Cerebellar nuclear complex (tissue), 1 donor: Measurements from ENCODE around the gene FRMD6.

Experiments
- DNase-seq, 2 experiments: peaks; one replicate each; lab custom pipeline; 2025; lab: John Stamatoyannopoulos, UW

FRMD6 gene

GRCh38 chr14:51666826-51667225 is 15.1 kb downstream of the FRMD6 start:
- no peak for DNase-seq

DNA sequence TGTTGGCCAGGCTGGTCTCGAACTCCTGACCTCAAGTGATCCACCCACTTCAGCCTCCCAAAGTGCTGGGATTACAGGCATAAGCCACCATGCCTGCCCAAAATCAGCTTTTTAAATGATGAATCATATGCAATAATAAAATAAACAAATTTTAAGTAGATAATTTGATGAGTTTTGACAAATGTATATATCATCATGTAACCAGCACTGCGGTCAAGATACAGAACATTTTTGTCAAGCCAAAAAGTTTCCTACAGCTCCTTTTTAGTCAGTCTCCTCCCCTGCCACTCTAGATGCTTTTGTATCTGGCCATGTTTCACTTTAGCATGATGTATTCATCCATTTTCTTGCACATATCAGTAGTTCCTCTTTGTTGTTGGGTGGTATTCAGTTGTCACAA is 17.2 kb downstream of the FRMD6 start:
- DNase-seq, result no peak

GRCh38 chr14:51674294-51675002 is 22.7 kb downstream of the FRMD6 start:
- DNase-seq, result no peak

DNA sequence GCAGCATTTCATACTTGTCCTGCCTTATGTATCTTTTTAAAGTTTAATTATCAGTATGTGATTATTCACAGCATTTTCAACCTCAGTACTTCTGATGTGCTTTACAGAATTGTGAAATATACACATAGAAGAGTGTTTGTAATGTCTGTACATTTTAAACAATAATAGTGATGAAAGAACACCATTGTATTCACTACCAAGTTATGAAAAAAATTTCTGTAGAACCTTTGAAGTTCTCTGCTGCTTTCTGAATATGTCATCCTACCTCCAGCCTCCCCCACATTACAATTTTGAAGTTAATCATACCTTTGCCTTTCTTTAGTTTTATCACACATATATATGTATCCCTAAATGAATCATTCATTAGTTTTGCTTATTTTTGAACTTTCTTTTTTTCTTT is 24.8 kb downstream of the FRMD6 start:
- no peak for DNase-seq

- no peak for DNase-seq
Observed at GRCh38 chr14:51677266-51677665, 25.6 kb downstream of the FRMD6 start.

DNA sequence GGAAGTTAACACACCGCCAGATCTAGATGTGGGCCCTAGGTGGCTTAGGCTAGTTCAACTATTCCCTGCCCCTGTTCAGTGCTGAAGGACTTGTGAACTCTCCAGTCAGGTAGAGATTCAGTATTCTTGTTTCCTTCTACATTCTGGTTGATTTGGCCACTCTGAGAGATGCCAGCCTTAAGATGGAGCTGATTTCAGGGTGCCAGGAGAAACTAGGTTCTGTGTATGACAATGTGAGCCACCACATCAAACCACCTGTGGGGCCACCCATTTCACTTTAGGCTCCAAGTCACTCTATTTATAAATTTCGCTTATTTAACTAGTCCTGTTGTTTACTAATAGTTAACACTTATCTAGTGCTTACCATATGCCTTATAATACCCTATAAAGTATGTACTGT is 26.0 kb downstream of the FRMD6 start:
- DNase-seq, result no peak

DNA sequence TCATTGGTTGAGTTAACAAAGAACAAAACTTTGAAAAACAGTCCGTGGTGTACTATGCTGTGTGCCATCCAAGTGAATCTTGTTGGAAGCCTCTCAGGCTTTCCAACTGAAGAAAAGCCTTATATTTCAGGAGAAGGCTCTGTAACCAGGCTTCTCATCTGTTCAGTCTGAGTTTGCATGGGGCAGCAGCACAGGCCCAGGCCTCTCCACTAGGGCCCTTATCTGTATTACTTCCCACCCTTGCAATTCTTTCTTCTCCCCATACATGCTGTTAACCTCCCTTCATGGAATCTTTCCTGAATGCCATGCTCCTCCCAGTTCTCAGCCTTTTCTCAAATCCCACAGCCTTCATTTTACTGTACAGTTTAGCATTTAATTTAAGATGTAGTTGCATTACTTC is 28.3 kb downstream of the FRMD6 start:
- DNase-seq, result no peak

DNA sequence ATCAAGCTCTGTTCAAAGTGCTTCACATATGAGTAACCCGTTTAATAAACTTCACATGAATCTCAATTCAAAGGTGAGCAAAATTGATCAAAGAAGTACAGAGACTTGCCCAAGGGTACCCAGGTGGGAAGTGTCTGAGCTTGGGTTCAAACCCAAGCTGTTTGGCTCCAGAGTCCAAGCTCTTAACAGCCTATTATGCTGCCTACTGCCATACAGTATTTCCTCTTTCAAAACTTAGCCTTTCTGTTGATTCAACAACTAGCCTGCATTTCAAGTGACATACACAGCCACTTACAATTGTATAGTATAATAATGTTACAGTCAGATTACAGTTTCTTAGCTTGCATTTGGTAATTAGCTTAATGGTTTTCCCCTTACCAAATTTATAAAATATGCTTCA is 29.7 kb downstream of the FRMD6 start:
- DNase-seq, result no peak

DNA sequence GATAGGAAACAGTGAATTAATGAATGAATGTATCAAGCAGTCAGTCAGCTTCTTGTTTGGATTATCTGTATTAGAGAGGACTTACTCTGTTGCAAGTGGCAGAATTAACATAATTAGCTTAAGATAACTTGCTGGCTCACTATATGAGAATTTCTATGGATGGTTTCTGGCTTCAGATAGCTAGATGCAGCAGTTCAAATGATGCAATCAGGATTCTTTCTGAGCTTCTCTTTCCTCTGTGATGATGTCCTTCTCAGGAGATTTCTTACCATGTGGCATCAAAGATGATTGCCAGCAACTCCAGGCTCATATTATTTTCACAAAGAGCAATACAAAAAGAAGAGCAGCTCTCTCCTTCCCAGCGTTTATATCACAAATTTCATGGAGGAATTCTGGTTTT is 30.7 kb downstream of the FRMD6 start:
- DNase-seq, result no peak

DNA sequence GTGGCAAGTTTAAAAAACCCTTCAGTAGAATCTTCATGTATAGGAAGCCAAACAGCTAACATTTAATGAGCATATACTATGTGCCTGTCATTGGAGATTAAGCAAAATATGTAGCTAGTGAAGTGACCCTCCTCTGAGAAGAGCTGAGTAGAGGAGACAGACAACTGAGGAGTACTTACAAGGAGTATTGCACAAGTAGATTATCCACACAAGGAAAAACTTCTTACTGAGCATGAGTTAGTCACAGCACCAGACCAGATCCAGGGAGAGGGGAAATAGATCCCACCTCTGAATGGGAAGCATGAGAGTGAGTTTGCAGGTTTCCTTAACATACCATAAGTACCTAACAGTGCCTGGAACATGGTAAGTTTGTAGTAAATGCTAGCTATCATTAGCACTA is 33.0 kb downstream of the FRMD6 start:
- DNase-seq, result no peak

- no peak for DNase-seq
Observed at GRCh38 chr14:51691176-51691575, 39.5 kb downstream of the FRMD6 start.

DNA sequence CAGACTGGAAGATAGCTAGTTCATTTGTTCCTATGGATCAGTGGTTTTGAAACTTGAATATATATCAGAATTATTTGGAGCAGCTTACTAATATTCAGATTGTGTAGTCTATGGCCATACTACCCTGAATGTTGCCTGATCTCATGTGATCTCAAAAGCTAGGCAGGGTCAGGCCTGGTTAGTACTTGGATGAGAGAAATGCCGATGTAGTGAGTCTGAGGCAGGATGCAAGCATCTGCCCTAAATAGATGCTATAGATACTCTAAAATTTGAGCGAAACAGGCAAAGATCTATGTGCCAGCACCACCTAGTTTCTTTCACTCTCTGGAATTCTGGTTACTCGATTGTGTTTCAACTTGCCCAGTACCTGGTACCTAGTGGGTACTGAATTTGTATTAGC is 40.9 kb downstream of the FRMD6 start:
- no peak for DNase-seq

DNA sequence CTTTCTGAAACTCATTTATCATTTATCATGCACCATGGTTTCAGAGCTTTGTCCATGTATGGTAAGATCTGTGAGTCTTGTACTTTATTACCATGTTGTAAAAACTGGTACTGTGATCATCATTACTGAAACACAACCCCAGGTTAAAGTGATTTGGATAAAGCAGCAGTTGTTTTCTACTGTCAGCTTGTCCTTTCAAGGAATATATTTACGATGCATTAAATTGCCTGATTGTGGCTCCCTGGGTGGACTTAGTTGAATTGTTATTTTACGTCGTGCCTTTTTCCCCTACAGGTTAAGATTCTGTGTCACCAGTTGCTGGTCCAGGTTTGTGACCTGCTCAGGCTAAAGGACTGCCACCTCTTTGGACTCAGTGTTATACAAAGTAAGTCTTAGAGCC is 46.1 kb downstream of the FRMD6 start:
- no peak for DNase-seq

DNA sequence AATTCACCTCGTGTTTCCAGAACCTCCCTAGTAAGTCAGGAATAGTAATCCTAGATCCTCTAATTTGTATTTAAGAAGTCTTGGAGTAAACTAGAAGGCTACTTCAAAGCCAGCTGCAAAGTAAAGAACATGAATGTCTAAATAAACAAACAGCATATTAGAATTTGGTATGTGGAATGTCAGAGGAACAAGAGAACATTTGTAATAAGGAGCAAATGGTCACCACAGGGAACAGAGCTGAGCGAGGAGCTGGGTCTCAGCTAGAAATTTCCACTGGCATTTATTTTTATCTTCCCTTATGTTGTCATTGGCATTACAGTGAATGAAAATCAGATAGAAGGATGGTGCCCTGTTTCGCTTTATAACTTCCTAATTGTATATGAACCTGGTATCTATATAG is 50.2 kb downstream of the FRMD6 start:
- DNase-seq, result peak in 1 of 2 experiments; percentile 55

- DNase-seq, result no peak
Observed at GRCh38 chr14:51703787-51704186, 52.1 kb downstream of the FRMD6 start.

- DNase-seq, result peak; percentile 21 to 64
Observed at GRCh38 chr14:51704545-51704944, 52.8 kb downstream of the FRMD6 start.

- DNase-seq, result no peak
Observed at GRCh38 chr14:51707327-51707726, 55.6 kb downstream of the FRMD6 start.

- DNase-seq, result no peak
Observed at GRCh38 chr14:51711505-51711904, 59.8 kb downstream of the FRMD6 start.

GRCh38 chr14:51715250-51715649 is 63.5 kb downstream of the FRMD6 start:
- DNase-seq, result no peak

GRCh38 chr14:51715742-51716141 is 64.0 kb downstream of the FRMD6 start:
- DNase-seq, result no peak

DNA sequence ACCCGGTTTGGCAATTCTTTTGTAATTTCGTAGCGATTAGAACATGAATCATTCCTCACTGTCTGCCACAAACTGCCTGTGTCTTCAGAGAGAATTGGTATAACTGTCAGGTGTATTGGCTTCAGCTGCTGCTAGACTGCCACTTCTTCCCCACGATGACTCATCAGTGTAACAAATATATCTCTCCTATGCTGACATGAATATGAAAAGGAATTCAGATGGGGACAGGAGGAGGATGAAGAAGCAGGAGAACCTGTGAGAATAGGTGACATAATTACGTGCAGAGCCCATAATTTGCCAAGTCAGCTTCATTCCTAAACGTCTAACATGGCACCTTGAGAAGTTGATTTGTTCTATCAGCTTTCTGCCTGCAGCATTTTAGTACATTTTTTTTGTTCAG is 64.9 kb downstream of the FRMD6 start:
- DNase-seq, result no peak

DNA sequence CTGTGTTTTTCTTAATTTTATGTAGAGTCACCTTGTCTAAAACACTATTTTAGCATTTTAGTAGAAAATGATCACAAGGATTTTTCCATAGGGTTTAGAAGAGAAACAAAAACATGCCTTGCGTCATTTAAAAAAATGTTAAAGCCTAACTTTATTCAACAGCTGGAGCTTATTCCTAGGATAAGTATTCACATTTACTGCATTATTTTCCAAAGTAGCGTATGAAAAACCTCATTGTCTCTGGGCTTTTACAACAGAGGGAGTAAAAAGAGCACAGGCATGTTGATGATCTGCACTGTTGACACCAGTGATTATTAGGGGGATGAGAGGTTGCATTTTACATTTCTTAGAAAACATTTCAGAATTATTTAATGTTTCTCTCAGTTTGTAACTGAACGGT is 66.1 kb downstream of the FRMD6 start:
- no peak for DNase-seq

DNA sequence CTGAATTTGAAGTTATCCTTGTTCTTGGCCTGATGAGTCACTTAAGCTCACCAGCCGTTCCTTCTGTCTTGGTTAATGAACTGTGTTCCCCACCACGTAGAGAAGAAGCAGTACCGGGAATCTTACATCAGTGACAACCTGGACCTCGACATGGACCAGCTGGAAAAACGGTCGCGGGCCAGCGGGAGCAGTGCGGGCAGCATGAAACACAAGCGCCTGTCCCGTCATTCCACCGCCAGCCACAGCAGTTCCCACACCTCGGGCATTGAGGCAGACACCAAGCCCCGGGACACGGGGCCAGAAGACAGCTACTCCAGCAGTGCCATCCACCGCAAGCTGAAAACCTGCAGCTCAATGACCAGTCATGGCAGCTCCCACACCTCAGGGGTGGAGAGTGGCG is 68.2 kb downstream of the FRMD6 start:
- no peak for DNase-seq

DNA sequence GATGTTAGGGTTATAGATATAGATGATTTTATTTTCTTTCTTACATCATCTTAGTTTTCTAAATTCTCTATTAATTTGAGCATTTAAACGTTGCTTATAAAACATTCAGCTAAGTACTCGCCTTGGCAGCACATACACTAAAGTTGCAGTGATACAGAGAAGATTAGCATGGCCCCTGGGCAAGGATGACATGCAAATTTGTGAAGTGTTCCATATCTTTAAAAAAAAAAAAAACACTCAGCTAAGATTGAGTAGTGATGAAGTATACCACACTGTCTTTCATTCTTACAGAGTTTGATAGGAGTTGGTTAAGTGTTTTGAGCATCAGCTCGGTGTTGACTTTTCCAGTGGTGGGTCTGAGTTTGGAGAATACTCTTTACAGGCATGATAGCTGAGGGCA is 72.3 kb downstream of the FRMD6 start:
- no peak for DNase-seq

DNA sequence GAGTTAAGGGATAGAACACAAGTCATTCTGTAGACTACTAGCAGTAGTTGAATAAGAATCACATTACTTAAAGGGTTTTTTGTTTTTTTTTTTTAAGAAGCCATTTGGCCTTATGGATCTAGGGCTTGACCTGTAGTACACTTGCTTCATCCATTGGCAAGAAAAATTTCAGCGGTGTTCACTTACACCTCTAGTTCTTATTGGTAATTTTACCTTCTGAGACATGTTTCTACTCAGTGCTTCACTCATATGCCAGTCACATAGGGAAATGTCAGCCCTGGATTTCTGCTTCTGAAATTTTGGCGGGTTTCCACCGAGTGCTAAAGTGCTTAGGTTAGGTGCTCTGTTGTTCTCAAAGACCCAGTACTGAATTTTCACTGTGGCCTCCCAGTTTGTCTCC is 72.9 kb downstream of the FRMD6 start:
- DNase-seq, result no peak
